Fibroblast of skin of right biceps (primary cell): Measurements from ENCODE around the gene MICAL1.

ENCODE experiments used
- DNase-seq: peaks from one replicate; pipeline ENCODE4 v3.0.0-alpha.2; 2013

MICAL1 gene

GRCh38 chr6:109434456-109434855 lies 21.1 kb downstream of the MICAL1 start:
- no peak for DNase-seq

GRCh38 chr6:109429496-109429895 lies 26.1 kb downstream of the MICAL1 start:
- DNase-seq: no peak

- peak; percentile 51 for DNase-seq
These were observed 26.6 kb downstream of the MICAL1 start for GRCh38 chr6:109428889-109429477.

- no peak for DNase-seq
These were observed 30.6 kb downstream of the MICAL1 start for GRCh38 chr6:109424946-109425345.

GRCh38 chr6:109421184-109421583 lies 34.4 kb downstream of the MICAL1 start:
- DNase-seq: no peak

- no peak for DNase-seq
These were observed 34.8 kb downstream of the MICAL1 start for GRCh38 chr6:109420751-109421150.

GRCh38 chr6:109417646-109418045 lies 37.9 kb downstream of the MICAL1 start:
- no peak for DNase-seq

- no peak for DNase-seq
These were observed 44.5 kb downstream of the MICAL1 start for GRCh38 chr6:109411034-109411433.

- DNase-seq: peak; percentile 41
These were observed 49.4 kb downstream of the MICAL1 start for GRCh38 chr6:109406196-109406595.

GRCh38 chr6:109397020-109397419 lies 58.6 kb downstream of the MICAL1 start:
- DNase-seq: no peak

GRCh38 chr6:109396046-109396718 lies 59.4 kb downstream of the MICAL1 start:
- no peak for DNase-seq
